MV-4-11 (cell line): ENCODE data around the gene EMSY.

Source experiments
- DNase-seq: peaks from one replicate; lab custom pipeline; 2025; lab: John Stamatoyannopoulos, UW

Gene EMSY

DNA sequence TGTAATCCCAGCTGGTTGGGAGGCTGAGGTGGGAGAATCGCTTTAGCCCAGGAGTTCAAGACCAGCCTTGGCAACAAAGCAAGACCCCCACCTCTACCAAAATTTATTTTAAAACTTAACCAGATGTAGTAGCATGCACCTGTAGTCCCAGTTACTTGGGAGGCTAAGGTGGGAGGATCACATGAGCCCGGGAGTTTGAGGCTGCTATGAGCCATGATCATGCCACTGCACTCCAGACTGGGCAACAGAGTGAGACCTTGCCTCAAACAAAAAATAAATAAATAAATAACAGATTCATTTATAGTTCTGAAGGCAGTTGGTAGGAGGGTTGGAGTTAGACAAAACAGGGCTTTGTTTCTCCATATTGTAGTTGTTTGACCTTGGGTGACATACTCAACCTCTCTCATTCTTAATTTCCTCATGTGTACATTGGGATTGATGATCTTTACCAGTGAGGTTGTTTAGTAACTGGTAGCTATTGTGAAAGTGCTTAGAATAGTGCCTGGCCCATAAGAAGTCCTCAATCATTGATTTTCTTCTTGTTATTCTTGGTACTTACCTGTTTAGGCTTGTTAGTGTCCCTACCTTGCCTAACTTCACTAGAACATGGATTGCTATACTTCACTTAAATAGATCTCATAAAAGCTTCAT is 79.1 kb downstream of the EMSY start:
- no peak for DNase-seq

DNA sequence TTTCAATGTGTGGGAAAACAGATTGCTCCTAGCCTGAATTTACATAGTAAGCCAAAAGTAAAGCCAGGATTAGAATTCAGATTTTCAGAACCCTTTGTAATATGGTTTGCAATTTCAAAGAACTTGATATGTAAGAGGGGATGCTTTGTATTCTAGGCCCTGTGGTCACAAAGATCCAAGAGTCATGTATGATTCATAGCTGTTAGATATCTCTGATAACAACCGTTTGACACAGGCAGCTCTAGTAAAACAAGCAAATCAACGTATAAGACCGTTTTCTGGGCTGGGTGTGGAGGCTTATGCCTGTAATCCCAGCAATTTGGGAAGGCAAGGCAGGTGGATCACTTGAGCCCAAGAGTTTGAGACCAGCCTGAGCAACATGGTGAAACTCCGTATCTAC is 79.6 kb downstream of the EMSY start:
- no peak for DNase-seq

DNA sequence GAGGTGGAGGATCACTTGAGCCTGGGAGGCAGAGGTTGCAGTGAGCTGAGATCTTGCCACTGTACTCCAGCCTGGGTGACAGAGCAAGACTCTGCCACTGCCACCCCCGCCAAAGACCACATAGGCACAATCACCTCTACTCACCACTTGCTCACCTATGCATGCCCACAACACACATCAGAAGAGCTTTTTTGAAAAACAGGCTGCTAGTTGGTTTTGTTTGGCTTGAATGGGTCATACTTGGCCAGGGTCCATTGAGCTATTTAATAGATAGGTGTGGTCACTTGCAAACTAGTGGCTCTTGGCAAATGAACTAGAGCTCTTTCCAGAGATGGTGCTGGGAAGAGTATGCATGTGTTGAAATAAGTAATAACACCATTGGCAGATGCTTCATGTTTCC is 80.1 kb downstream of the EMSY start:
- DNase-seq: no peak

DNA sequence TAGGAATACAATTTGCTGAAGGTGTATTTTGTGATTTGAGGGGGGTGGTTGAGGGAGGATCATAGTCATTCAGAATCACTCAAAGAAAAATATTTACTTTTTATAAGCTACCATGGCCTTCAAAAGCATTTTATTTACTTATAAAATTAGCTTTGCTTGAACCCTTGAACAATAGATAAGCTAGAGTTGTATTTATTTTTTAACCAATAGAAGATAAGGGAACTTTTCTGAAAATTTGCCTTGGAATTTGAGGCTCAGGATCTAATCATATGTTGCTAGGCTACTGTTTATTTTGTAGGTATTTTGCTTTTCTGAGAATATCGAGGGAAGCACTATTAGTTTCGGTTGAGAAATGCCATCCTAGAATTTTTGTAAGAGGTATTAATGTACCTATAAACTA is 82.1 kb downstream of the EMSY start:
- no peak for DNase-seq

DNA sequence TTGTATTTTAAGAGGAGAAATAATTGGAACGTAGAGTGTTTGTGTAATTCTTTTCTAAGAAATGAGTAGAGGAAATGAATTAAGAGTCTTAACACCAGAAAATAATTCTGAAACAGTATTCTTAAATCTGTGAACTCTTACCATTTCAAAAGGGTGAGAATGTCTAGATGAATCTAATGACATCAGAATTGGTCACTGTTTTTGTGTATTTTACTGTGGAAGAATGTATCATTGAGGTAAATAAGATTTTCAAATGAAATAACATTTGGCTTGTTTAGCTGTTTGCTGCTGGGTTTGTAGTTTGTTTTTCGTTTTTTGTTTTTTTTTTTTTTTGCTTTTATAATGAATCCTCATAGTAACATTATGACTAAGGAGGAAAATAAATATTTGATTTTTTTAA is 97.6 kb downstream of the EMSY start:
- DNase-seq: no peak

DNA sequence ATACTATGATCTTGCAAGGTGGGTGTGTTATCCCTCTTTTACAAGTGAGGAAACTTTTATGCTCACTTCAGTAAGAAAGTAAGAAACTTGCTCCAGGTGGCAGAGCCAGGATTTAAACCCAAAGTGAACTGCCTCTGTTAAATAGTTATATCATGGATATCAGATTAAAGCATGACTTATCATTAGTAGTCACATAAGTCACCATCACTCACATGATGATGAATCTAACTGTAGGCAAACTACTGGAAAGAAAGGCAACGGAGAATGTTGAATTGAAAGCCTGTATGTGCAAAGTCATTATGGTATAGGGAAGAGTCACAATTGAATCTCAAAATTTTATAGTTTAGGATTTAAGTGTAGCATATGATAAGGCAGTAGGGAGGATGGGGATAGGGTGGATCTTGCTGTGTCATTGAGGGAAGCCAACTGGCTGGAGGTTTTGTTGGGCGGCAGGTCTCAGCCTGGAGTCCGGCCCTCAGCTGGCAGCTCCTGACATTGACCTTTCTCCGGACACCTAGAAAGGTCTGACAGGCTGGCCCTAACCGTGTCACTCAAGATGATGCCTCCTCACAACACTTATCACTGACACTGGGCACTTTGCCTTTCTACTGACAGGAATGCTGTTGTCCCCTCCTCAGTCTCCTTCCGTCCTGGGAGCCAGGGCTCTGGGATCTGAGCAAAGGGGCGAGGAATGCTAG is 98.3 kb downstream of the EMSY start:
- no peak for DNase-seq

DNA sequence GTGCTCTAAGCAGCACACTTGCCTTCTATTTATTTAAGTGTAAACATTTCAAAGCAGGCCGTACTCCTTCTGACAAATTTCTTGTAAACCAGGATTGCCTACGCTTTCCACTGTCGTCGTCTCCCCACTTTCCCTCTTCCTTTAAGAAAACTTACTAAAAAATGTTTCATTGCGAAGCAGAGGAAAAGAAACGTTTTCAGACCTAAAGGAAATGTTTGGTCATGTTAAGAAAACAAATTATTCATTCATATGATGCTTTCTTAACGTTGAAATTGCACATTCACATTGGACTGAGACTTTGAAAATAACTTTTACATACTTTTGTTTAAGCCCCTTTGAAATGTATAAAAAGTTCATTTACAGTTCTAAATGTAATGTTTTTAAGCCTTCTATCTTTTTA is 106.0 kb downstream of the EMSY start:
- no peak for DNase-seq

DNA sequence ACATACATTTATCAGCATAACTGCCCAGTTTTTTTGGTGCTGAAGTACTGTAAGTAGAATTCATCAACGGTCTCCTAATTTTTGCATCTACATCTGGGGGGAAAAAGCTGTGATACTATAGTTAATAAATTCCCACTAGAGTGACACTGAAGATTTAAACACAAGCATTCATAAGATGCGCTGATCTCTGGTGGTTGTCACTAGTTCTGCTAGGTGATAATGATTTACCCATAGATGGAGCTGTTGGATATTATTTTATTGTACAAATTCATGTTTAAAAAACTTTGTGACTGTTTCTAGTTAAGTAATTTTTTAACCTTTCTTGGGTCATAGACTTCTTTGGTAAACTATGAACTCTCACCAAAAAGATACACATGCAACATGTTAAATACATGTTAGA is 106.6 kb downstream of the EMSY start:
- DNase-seq: no peak

DNA sequence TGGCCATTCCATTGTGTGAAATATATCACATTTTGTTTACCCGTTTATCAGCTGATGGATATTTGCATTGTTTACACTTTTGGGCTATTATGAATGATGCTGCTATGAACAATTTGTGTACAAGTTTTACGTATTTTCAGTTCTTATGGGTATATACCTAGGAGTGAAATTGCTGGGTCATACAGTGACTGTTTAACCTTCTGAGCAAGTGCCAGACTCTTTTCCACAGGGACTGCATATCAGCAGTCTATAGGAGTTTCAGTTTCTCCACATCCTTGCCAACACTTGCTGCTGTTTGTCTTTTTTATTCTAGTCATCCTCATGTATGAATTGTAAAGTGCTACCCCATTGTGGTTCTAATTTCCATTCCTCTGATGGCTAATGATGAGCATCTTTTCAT is 108.2 kb downstream of the EMSY start:
- DNase-seq: no peak

DNA sequence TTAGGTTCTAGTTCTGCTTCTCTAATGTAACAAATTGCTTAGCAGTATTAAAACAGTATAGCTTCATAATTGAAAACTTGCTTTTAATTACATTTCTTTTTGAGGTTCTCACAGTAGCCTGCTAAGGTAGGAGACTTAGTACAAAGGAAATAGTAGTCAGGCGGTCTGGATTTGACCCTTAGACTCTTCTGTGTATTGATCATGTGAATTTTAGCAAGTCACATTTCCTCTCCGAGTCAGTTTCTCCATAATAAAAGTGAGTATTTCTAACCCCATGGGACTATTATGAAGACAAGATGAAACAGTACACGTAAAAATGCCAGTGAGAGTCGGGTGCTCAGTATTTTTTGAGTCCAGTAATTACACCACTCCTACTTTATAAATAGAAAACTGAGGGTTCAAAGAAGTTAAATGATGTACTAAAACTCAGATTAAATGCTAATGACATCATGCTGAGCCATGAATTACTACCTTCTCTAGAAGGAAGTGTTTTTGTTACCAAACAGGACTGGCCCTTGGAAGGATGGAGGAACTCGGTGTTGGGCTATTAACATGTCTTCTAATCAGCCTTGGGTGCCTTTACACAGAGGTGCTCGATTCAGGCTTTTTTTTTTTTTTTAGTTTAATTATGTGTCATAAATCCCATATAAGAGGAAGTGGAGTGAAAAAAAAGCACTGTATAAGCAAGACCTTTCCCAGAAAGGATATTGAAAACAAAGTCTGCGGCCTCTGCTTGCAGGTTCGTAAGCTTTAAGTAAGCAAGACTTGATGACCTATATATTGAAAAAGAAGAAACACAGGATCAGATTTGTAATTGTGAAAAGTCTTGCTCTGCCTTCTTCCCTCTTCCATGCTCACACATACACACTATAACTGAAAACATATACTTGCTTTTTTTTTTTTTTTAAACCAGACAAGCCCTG is 109.0 kb downstream of the EMSY start:
- DNase-seq: no peak

DNA sequence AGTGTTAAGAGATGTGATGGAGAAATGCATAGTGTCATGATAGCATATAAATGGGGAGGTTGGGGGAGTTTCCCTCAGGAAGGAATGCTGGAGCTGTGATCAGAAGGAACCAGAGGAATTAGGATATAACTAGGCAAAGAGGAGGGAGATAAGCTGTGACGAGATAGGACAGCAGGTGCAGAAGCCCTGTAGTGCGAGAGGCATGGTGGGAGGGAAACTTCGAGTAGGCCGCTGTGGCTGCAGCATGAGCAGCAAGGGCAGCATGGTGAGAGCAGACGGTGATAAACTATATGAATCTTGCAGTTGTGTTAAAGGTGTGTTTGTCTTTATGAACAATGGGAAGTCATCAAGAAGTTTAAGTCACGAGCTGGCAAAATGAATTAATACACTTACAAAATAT is 109.9 kb downstream of the EMSY start:
- DNase-seq: no peak

DNA sequence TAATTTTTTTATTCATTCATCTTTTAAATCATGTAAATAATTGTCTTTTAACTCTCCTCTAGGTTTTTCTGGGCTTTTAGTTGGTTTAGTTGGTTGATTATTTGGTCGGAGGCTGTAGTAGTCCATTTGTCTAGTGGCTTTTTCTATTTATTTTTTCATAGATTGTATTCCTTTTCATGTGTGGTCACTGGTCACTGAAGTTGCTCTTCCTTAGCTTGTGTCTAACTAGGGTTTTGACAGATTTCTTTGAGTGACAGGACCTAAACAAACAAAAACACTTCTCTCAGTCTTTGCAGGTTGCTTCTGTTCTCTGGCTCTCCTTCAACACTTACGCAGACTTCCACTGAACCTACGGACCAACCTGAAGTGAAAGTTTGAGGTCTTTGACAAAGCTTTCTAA is 112.6 kb downstream of the EMSY start:
- DNase-seq: no peak

DNA sequence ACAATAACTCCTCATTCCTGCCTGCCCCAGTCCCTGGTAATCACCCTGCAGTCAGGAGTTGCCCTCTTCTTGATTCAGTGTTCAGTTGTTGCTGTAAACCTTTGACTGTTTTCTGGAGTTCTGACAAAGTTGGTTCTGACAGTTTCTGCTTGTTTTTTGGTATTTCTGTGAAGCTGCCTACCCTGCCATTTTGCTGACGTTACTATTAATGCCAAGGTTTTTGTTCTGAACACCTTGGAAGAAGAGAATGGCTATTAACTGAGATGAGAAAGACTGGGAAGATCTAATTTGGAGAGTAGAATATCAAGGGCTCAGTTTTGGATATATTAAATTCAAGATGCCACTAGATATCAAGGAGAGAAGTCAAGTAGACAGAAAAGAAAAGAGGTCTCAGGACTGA is 113.7 kb downstream of the EMSY start:
- DNase-seq: no peak

DNA sequence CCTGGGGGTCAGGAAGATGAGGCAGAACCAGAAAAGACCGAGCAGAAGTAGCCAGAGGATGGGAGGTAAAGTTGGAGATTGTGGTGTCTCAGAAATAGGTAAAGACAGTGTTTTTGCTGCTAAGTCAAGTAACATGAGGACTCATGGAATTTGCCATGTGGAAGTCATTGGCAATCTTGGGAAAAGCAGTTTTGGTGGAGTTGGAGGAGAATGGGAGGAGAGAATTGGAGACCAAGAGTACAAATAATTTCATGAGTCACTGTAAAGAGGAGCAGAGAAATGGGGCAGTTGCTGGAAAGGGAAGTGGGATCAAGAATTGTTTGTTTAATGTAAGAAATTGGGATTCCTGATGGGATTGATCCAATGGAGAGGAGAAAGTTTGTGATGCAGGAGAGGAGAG is 114.1 kb downstream of the EMSY start:
- no peak for DNase-seq

DNA sequence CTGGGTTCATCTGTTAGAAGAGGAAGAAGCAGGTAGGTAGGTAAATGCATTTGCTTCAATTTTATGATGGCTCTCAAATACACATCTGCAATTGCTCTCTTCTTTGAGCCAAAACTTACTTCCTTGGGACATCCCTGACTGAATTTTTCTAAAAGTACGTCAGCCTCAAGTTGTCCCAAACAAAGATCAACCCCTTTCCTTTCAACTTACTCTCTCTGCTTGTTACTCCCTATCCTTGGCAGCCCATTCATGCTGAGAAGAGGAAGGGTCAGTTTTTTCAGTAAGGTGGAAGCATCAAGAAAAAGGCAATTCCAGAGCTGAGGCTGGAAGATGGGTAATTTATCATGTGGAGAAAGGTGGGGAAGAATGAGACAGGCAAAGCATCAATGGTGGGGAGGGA is 114.5 kb downstream of the EMSY start:
- DNase-seq: no peak

DNA sequence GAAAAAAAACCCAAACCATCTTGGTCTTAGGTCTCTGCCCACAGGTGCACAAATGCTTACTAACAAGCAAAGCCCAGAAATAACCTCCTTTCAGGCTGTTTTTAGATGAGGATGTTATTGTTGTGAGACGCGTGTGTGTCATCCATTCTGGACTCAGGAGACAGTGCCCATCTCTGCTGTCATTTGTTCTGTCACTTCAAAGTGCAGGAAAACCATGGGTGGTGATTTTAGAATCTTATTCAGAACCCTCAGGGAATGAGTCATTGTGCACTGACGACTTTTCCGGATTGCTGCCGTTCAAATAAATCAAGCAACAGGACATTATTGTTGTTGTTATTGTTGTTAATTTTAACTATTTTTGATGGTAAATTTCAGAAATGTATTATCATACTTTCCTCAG is 115.4 kb downstream of the EMSY start:
- DNase-seq: no peak

DNA sequence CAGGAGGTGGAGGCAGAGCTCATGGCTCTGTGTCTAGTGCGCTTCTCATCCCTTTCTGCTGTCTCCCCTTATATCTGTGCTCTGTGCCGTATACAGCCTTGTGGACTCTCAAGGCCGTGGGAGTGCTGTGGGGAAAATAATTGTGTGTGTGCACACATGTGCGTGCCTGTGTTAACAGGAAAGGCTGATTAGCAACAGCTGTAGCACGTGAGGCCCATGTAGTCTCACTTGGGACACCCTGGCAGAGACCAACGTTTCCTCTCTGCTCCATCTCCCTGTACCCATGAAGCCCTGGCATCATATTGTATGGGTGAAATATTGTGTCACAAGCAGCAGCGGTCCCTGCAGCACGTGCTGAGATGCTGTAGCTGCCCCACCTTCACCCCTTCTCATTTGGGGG is 116.4 kb downstream of the EMSY start:
- DNase-seq: no peak

DNA sequence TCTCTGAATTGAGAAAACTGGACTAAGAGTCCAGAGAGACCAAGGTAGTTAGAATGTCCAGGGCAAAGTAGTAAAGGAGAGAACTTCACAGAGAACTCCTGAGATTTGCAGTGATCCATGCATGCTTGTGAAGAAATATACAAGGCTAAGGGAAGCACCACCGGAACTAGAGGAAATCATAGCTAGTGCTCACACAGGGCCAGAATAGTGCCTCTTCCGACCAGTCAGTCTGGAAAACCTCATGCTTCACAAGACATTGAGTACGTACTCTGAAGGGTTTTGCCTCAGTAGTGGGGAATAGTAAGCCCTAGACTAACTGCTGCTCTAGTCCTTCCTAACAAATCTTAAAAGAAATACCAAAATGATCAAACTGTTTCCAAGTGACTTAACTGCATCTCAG is 117.7 kb downstream of the EMSY start:
- DNase-seq: no peak

DNA sequence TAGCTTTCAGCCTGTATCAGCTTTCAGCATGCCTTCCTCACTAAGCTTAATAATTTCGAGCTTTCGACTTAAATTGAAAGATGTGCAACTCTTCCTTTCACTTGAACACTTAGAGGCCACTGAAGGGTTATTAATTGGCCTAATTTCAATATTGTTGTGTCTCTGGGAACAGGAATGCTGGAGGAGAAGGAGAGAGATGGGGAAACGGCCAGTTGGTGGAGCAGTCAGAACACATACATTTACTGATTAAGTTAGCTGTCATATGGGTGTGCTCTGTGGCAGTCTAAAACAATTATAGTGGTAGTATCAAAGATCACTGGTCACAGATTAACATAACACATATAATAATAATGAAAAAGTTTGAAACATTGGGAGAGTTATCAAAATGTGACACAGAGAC is 119.5 kb downstream of the EMSY start:
- no peak for DNase-seq

DNA sequence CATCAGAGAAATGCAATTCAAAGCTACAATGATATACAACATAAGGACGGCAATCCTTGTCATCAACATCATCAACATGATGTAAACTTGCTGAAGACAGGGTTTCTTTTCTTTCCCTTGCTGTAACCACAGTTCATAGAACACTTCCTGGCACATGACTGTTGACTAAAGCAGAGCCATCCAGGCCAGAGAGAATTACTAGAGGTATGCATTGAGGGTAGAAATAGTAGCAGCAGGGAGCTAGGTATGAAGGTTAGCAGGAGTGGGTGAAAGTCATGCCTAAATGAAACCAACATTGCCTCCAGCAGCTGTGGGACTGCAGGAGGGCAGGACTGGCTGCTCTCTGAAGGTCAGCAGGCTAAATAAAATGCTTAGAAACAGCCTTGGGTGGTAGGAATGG is 122.0 kb downstream of the EMSY start:
- DNase-seq: no peak

DNA sequence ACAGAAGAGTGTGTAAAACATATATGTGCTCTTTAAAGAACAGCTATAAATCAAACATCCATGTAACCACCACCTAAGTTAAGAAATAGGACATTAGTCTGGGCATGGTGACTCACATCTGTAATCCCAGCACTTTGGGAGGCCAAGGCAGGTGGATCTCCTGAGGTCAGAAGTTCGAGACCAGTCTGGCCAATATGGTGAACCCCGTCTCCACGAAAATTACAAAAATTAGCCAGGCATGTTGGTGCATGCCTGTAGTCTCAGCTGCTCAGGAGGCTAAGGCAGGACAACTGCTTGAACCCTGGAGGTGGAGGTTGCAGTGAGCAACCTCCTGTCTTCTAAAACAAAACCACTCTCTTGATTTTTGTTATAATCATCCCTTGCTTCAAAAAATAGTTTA is 122.4 kb downstream of the EMSY start:
- peak; percentile 15 for DNase-seq

DNA sequence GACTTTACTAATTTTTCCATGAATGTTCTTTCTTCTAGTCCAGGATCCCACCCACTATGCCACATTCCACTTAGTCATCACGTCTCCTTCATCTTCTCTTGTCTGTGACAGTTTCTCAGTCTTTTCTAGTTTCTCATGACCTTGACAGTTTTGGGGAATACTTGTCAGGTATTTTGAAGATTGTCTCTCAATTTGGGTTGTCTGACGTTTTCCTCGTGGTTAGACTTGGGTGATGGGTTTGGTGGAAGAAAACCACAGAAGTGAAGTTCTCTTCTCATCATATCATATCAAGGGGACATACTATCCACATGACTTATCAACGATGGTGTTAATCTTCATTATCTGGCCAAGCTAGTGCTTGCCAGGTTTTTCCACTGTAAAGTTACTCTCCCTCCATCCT is 123.3 kb downstream of the EMSY start:
- DNase-seq: no peak

DNA sequence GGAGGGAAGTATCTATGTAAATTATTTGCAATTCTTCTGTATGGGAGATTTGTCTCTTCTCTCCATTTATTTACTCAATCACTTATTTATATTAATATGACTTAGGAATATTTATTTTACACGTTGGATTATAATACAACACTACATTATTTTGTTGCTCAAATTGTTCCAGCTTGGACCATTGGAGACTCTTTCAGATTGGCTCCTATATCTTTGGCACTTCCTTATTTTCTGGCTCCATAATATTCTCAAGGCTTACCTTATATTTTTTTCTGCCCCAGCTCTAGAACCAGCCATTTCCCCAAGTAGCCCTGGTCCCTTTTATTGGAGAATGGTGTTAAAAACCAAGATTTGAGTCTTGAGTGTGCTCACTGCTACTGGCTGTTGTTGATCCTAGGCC is 123.8 kb downstream of the EMSY start:
- no peak for DNase-seq
